ENCODE data around the gene SLC8B1. TPM values are rescaled to one million over a fixed set of nuclear protein-coding genes. Genes with fewer than 3 reads are reported as not detected.

SLC8B1 gene
- total and polyA plus RNA-seq, 2 of the 4 experiments (the other 2 are of a cell fraction), result 4.1 to 10.2 TPM

- intact Hi-C loops (cut with micrococcal nuclease), result no loop called here
- Histone ChIP-seq H3K56ac (ENCODE audit: extremely low read depth, insufficient read depth, low read length) (no peak overlapping the region), H2BK15ac (ENCODE audit: low read depth, low read length) (no peak overlapping the region), H3K18ac (ENCODE audit: low read depth, low read length) (no peak overlapping the region), H3K9ac (ENCODE audit: low read depth, low read length) (no peak overlapping the region), H3K36me3 (ENCODE audit: control insufficient read depth, insufficient read depth, low read length) (peaks cover 9% of the 10 kb centered on the region; the same call in 1 of the 2 replicates), H2BK20ac (ENCODE audit: low read depth, low read length) (no peak overlapping the region), H2AFZ (replicated peaks; ENCODE audit: low read length, poor library complexity) (no peak overlapping the region), H3K9me1 (ENCODE audit: insufficient read depth, low read length) (peaks cover 18% of the 10 kb centered on the region), H3K9me3 (ENCODE audit: control insufficient read depth, insufficient read depth, low read length) (no peaks in the 10 kb centered on the region), H3K27ac (ENCODE audit: insufficient read depth, low read length) (no peak overlapping the region), H3K4me2 (ENCODE audit: low read depth, low read length) (no peak overlapping the region), H4K91ac (ENCODE audit: insufficient read depth, low read depth, low read length) (no peak overlapping the region), H3K79me1 (ENCODE audit: low read depth in 1 of 2, low read length in 2 of 2) (no peaks in the 10 kb centered on the region), H2AK5ac (ENCODE audit: low read depth, low read length) (no peak overlapping the region), H3K23ac (ENCODE audit: low read depth, low read length) (no peak overlapping the region), H4K5ac (ENCODE audit: low read depth, low read length) (no peak overlapping the region), H3K27me3 (ENCODE audit: control insufficient read depth, insufficient read depth, low read length) (no peaks in the 10 kb centered on the region), H2BK5ac (ENCODE audit: low read depth, low read length, poor library complexity, severe bottlenecking) (no peak overlapping the region), H4K8ac (ENCODE audit: low read depth in 2 of 2, low read length in 2 of 2) (no peak overlapping the region), H2BK120ac (ENCODE audit: low read depth, low read length) (no peak overlapping the region), H3K4ac (ENCODE audit: low read depth, low read length) (no peak overlapping the region), H3K4me1 (ENCODE audit: control insufficient read depth, insufficient read depth, low read length) (peaks cover 11% of the 10 kb centered on the region), H4K20me1 (ENCODE audit: insufficient read depth, low read length) (no peaks in the 10 kb centered on the region; the same call in 1 of the 2 replicates), H3K4me3 (ENCODE audit: insufficient read depth, low read depth, low read length) (no peak overlapping the region), H2AK9ac (replicated peaks; ENCODE audit: low read depth, low read length, poor library complexity) (no peak overlapping the region), H3K14ac (replicated peaks; ENCODE audit: low read depth, low read length) (no peak overlapping the region)
- ChIA-PET POLR2A (ENCODE audit: unreplicated experiment) (no interaction called here), CTCF (no interaction called here)
- DNase-seq (no peak), ATAC-seq (ENCODE audit: low read depth) (no peak)
- no CpG with 5 or more reads among the region's 8 CpGs for WGBS, 2 experiments (ENCODE audit: extremely low coverage in 2 of 2, insufficient read length in 1 of 2)
- dilution Hi-C loops (cut with HindIII; ENCODE audit: low sequenced_read_pairs, unreplicated experiment), result no loop called here
- no TSS peak for BruUV-seq (replicated peaks)
- TF ChIP-seq MXI1 (IDR thresholded peaks at IDR 0.05; ENCODE audit: borderline replicate concordance, low read depth, low read length) (no peak), RCOR1 (IDR thresholded peaks at IDR 0.05; ENCODE audit: insufficient replicate concordance, low read length) (no peak), FOS (IDR thresholded peaks at IDR 0.05; ENCODE audit: low read depth, low read length) (no peak)
- TF ChIP-seq, protein P1, sequence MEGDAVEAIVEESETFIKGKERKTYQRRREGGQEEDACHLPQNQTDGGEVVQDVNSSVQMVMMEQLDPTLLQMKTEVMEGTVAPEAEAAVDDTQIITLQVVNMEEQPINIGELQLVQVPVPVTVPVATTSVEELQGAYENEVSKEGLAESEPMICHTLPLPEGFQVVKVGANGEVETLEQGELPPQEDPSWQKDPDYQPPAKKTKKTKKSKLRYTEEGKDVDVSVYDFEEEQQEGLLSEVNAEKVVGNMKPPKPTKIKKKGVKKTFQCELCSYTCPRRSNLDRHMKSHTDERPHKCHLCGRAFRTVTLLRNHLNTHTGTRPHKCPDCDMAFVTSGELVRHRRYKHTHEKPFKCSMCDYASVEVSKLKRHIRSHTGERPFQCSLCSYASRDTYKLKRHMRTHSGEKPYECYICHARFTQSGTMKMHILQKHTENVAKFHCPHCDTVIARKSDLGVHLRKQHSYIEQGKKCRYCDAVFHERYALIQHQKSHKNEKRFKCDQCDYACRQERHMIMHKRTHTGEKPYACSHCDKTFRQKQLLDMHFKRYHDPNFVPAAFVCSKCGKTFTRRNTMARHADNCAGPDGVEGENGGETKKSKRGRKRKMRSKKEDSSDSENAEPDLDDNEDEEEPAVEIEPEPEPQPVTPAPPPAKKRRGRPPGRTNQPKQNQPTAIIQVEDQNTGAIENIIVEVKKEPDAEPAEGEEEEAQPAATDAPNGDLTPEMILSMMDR (conservative IDR thresholded peaks at IDR 0.05; ENCODE audit: low read depth, low read length), result no peak
- in situ Hi-C loops (cut with MboI; ENCODE audit: low sequenced_read_pairs), result no loop called here
Measured at GRCh38 chr12:113302466-113302865, 32.4 kb downstream of the SLC8B1 start.

Measured in IMR-90 (cell line).